Neural cell (in vitro differentiated cells): Measurements from ENCODE around the gene THEM5.

Experiments used
- EP300 ChIP-seq: fragments of 450-650 bp; conservative IDR thresholded peaks from 2 replicates; pipeline ENCODE4 v1.6.1; 2014; ENCODE audit warnings: antibody characterized with exemption, mild to moderate bottlenecking, moderate library complexity; ENCODE audit not compliant: poor library complexity, severe bottlenecking
- EZH2 ChIP-seq: fragments of 200-600, 300-800 bp; shearing (Covaris generic), sonication (generic); IDR thresholded peaks from 2 replicates; pipeline ENCODE4 v1.6.1; 2014; ENCODE audit warnings: antibody characterized with exemption, low read length, borderline replicate concordance, mild to moderate bottlenecking; ENCODE audit not compliant: insufficient read depth, poor library complexity, severe bottlenecking
- POLR2AphosphoS5 ChIP-seq: IDR thresholded peaks from 2 replicates; pipeline ENCODE4 v1.6.1; 2012
- RAD21 ChIP-seq: fragments of 450-650 bp; conservative IDR thresholded peaks from 2 replicates; pipeline ENCODE4 v1.6.1; 2014; ENCODE audit warnings: antibody characterized with exemption, mild to moderate bottlenecking, moderate library complexity
- SMC3 ChIP-seq: fragments of 450-650 bp; conservative IDR thresholded peaks from 2 replicates; pipeline ENCODE4 v1.6.1; 2014; ENCODE audit warnings: antibody characterized with exemption, mild to moderate bottlenecking, moderate library complexity; ENCODE audit not compliant: poor library complexity
- TAF1 ChIP-seq: IDR thresholded peaks from 2 replicates; pipeline ENCODE4 v1.6.1; 2012; ENCODE audit warnings: low read depth
- TF ChIP-seq, protein P1 (sequence below): fragments of 450-650 bp; IDR thresholded peaks from 2 replicates; pipeline ENCODE4 v1.5.1; 2014; ENCODE audit warnings: antibody characterized with exemption, mild to moderate bottlenecking, moderate library complexity; ENCODE audit not compliant: poor library complexity, severe bottlenecking
- TF ChIP-seq, protein P2 (sequence below): IDR thresholded peaks from 2 replicates; pipeline ENCODE4 v1.6.1; 2012; ENCODE audit warnings: borderline replicate concordance

DNA sequence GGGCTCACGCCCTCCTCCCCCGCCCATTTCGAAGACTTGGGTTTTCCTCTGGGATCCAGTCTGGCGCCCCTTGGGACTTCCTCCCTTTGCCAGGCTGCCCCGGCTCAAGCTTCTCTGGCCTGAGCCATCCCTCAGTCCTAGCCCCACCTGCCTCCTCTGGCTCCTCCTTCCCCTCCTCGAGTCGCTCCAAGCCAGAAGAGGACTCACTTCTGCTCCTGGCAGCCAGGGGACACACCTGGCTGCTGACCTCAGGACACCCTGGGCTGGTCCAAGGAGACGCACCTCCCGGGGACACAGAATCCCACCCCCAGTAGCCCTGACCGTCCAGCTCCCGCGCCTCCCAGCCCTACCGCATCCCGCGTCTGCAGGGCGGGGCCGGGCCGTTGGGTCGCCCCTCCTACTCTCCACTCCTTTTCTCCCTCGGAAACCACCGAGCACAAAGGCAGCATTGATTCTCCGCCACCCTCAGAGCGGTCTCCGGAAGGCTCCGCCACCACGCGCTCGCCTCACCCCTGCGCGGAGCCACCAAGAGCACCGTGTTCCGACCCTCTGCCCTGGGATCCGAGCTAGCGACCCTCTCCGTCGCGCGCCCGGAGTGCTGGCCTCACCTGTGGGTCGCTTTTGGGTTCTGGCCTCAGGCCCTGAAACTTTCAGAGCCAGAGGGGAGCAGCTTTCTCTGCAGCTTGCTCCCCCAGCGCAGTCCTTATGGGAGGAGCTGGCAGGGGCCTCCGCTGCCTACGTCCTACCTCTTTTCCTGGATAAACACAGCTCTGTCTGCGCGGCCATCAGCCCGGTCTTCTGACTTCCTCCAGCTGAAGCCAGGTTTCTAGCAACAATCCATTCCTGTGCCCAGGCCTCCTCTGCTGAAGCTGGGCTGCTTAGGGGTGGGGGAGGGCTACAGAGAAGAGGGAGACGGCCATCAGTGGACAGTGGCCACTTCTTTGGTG is 13.8 kb downstream of the THEM5 start, which contains the start of gene C2CD4D:
- TF ChIP-seq TAF1 (no peak), POLR2AphosphoS5 (no peak), EP300 (no peak), EZH2 (no peak), RAD21 (no peak), SMC3 (no peak)
- TF ChIP-seq, protein P1, sequence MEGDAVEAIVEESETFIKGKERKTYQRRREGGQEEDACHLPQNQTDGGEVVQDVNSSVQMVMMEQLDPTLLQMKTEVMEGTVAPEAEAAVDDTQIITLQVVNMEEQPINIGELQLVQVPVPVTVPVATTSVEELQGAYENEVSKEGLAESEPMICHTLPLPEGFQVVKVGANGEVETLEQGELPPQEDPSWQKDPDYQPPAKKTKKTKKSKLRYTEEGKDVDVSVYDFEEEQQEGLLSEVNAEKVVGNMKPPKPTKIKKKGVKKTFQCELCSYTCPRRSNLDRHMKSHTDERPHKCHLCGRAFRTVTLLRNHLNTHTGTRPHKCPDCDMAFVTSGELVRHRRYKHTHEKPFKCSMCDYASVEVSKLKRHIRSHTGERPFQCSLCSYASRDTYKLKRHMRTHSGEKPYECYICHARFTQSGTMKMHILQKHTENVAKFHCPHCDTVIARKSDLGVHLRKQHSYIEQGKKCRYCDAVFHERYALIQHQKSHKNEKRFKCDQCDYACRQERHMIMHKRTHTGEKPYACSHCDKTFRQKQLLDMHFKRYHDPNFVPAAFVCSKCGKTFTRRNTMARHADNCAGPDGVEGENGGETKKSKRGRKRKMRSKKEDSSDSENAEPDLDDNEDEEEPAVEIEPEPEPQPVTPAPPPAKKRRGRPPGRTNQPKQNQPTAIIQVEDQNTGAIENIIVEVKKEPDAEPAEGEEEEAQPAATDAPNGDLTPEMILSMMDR, result no peak
- TF ChIP-seq, protein P2, sequence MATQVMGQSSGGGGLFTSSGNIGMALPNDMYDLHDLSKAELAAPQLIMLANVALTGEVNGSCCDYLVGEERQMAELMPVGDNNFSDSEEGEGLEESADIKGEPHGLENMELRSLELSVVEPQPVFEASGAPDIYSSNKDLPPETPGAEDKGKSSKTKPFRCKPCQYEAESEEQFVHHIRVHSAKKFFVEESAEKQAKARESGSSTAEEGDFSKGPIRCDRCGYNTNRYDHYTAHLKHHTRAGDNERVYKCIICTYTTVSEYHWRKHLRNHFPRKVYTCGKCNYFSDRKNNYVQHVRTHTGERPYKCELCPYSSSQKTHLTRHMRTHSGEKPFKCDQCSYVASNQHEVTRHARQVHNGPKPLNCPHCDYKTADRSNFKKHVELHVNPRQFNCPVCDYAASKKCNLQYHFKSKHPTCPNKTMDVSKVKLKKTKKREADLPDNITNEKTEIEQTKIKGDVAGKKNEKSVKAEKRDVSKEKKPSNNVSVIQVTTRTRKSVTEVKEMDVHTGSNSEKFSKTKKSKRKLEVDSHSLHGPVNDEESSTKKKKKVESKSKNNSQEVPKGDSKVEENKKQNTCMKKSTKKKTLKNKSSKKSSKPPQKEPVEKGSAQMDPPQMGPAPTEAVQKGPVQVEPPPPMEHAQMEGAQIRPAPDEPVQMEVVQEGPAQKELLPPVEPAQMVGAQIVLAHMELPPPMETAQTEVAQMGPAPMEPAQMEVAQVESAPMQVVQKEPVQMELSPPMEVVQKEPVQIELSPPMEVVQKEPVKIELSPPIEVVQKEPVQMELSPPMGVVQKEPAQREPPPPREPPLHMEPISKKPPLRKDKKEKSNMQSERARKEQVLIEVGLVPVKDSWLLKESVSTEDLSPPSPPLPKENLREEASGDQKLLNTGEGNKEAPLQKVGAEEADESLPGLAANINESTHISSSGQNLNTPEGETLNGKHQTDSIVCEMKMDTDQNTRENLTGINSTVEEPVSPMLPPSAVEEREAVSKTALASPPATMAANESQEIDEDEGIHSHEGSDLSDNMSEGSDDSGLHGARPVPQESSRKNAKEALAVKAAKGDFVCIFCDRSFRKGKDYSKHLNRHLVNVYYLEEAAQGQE, result no peak
